HS-5 (cell line): Measurements from ENCODE around the gene CHD5.

Experiments
- DNase-seq: peaks from one replicate; pipeline ENCODE4 v3.0.0-alpha.2; 2012; ENCODE audit warnings: low read depth

CHD5 gene

GRCh38 chr1:6111571-6111970 lies 68.5 kb downstream of the CHD5 start:
- DNase-seq, result no peak

- DNase-seq, result no peak
Measured at GRCh38 chr1:6110326-6110725, 69.8 kb downstream of the CHD5 start.

GRCh38 chr1:6109688-6110087 lies 70.4 kb downstream of the CHD5 start:
- no peak for DNase-seq

GRCh38 chr1:6108937-6109614 lies 71.0 kb downstream of the CHD5 start:
- peak; percentile 11 for DNase-seq

- DNase-seq, result no peak
Measured at GRCh38 chr1:6108476-6108875, 71.6 kb downstream of the CHD5 start.

- DNase-seq, result no peak
Measured at GRCh38 chr1:6107409-6108356, 72.4 kb downstream of the CHD5 start.

- no peak for DNase-seq
Measured at GRCh38 chr1:6106977-6107376, 73.1 kb downstream of the CHD5 start.

- DNase-seq, result no peak
Measured at GRCh38 chr1:6106321-6106731, 73.8 kb downstream of the CHD5 start.

- DNase-seq, result no peak
Measured at GRCh38 chr1:6105763-6106162, 74.4 kb downstream of the CHD5 start.

GRCh38 chr1:6105218-6105679 lies 74.9 kb downstream of the CHD5 start:
- DNase-seq, result no peak

- DNase-seq, result no peak
Measured at GRCh38 chr1:6104631-6105030, 75.5 kb downstream of the CHD5 start.

- no peak for DNase-seq
Measured at GRCh38 chr1:6103854-6104530, 76.1 kb downstream of the CHD5 start.

- DNase-seq, result no peak
Measured at GRCh38 chr1:6103111-6103853, 76.8 kb downstream of the CHD5 start.

- DNase-seq, result no peak
Measured at GRCh38 chr1:6102532-6102845, 77.6 kb downstream of the CHD5 start.

GRCh38 chr1:6101826-6102531 lies 78.1 kb downstream of the CHD5 start:
- DNase-seq, result no peak

- DNase-seq, result no peak
Measured at GRCh38 chr1:6100861-6101783, 79.0 kb downstream of the CHD5 start.

GRCh38 chr1:6099787-6100765 lies 80.0 kb downstream of the CHD5 start:
- DNase-seq, result no peak

- DNase-seq, result no peak
Measured at GRCh38 chr1:6099297-6099696, 80.8 kb downstream of the CHD5 start.
